GM21619 (cell line): ENCODE results near the gene SCAF1.
A peak's percentile ranks its signal among the peaks of the same experiment; 100 is the strongest.
"Not testable (repeated sequence)": the region's sequence is repeated elsewhere in the genome, so short reads cannot be mapped to it uniquely, and the experiment has no call there.

Experiments used
- ATAC-seq: cut with Tn5 transposase; IDR thresholded peaks from one replicate; pipeline ENCODE4 v1.9.1; 2021; ENCODE audit not compliant: unreplicated experiment

Gene SCAF1

GRCh38 chr19:49615861-49616260 is 26.1 kb upstream of the SCAF1 start:
- ATAC-seq = no peak

- no peak for ATAC-seq
Measured at GRCh38 chr19:49616532-49616931, 25.5 kb upstream of the SCAF1 start.

GRCh38 chr19:49616945-49617344 is 25.1 kb upstream of the SCAF1 start:
- no peak for ATAC-seq

- ATAC-seq = not testable (repeated sequence)
Measured at GRCh38 chr19:49617860-49618259, 24.1 kb upstream of the SCAF1 start.

- no peak for ATAC-seq
Measured at GRCh38 chr19:49624967-49625910, 16.8 kb upstream of the SCAF1 start.

DNA sequence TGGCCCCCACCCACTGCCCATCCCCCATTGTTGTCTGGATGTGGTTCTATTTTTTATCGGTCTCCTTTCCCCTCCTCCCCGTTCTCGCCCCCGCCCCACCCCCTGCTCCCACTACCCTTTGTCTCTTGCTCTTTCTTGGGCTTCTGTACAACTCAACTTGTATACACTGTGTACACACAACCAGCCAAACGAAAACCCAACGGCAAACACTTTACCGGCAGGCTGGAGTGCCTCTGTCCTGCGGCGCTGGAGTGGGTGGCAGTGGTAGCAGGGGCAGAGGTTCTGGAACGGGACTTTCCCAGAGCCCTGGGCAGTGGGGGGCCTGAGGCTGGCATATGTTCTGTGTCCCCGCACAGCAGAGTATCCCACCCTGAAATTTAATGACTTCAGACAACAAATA is 15.8 kb upstream of the SCAF1 start:
- no peak for ATAC-seq

GRCh38 chr19:49629659-49630058 is 12.3 kb upstream of the SCAF1 start:
- ATAC-seq = no peak

GRCh38 chr19:49631014-49631588 is 10.9 kb upstream of the SCAF1 start:
- no peak for ATAC-seq

- no peak for ATAC-seq
Measured at GRCh38 chr19:49631610-49632192, 10.3 kb upstream of the SCAF1 start.

GRCh38 chr19:49632576-49632975 is 9.4 kb upstream of the SCAF1 start:
- no peak for ATAC-seq

DNA sequence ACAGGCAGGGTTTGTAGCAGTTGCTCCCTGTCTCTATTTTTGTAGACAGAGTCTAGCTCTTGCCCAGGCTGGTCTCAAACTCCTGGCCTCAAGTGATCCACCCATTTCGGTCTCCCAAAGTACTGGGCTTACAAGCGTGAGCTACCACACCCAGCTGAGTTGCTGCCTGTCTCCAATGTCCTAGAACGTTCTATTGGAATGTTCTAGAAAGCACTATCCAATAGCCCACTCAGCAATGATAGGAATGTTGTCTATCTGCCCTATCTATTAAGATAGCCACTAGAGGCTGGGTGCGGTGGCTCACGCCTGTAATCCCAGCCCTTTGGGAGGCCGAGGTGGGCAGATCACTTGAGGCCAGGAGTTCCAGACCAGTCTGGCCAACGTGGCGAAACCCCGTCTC is 8.7 kb upstream of the SCAF1 start:
- not testable (repeated sequence) for ATAC-seq

- no peak for ATAC-seq
Measured at GRCh38 chr19:49635530-49636232, 6.3 kb upstream of the SCAF1 start.

GRCh38 chr19:49636233-49636932 is 5.6 kb upstream of the SCAF1 start:
- no peak for ATAC-seq

- ATAC-seq = no peak
Measured at GRCh38 chr19:49637821-49638738, 3.9 kb upstream of the SCAF1 start.

DNA sequence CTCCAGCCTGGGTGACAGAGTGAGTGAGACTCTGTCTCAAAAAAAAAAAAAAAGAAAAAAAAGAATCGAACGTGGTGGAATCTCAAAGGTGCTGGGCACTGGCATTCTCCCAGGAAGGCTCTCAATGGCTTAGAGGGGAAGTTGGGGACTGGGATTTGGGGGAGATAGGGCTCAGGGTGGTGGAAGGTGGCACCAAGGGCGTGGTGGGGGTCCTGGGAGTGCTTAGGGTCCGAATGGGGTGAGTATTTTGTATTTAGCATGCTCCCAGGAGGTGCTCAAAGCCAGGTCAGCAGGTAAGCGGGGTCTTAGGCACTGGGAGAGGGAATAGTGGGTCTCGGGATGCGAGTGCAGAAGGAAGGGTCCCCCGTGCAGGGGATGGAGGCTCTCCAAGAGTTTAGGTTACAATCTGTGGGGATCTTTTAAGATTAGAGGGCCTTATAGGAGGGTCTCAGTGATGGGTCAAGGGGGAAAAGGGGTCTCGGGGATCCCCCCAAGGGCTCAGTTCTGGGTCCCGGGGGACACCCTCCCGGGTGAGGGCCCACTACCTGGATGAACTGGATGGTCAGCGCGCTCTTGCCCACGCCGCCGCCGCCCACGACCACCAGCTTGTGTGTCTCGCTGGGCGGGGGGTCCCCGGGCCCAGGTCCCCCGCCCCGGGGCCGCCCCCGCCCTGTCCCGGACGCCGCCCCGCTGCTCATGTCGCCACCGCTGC is 2.5 kb upstream of the SCAF1 start:
- no peak for ATAC-seq

DNA sequence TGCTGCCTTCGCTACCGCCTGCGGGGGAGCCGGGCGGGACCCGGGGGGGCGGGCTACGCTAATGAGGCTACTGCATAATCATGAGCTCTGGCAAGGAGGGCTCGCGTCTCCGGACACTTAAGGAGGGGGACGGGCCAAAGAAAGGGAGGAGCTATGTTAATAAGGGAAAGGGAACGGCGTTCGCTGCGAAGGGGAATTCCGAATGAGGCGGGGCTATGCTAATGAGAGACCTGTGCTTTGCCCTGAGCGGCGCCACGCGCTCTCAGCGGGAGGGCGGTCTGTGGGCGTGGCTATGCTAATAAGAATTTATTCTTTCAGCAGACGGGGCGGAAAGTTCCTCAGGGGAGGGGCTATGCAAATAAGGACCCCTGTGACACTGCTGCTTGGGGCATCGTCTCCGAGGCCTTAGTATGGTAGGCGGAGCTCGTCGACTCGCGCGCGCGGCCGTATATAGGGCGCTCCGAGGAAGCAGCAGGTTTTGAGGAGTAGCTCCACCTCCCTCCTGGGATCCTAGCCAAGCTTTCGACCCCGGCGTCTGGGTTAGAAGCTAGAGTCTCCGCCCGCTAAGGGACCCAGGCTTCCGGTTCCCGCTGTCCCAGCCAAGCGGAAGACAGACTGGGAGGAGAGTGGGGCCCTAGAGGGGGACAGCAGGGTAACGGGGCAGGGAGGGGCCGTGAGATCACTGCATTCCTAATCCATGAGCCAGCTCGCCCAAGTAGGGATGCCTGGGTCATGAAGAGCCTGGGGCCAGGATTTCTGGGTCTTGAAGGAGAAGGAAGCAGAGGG is 1.7 kb upstream of the SCAF1 start, which contains the start of gene RRAS:
RRAS (minus strand) TSS at position 31 of the 786 bp plus-strand sequence. CDS start 45 bp downstream, outside the sequence.
- ATAC-seq = peak; percentile 51

DNA sequence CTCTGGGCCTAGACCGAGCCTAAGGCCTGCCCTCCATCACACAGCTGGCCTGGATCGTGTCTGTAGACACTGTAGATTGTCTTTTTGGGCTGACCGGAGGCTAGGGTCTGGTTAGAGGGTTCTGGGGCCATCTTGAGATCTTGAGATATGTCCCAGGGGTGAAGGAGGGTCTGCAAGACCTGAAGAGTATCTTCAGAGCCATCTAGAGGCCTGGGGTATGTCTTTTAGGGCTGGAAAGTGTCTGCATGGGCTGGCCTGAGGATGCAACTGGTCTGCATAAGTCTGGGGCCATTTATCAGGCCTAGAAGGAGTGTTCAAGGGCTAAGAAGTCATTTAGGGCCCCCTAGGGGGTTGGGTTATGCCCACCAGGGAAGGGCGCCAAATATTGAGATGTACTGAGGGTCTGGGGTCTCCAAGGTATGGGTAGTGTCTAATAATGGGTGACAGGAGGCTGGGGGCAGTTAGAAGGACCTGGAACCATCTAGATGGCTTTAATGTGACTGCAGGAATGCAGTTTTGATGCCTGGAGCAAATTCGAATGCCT is 555 bp downstream of the SCAF1 start:
- no peak for ATAC-seq

DNA sequence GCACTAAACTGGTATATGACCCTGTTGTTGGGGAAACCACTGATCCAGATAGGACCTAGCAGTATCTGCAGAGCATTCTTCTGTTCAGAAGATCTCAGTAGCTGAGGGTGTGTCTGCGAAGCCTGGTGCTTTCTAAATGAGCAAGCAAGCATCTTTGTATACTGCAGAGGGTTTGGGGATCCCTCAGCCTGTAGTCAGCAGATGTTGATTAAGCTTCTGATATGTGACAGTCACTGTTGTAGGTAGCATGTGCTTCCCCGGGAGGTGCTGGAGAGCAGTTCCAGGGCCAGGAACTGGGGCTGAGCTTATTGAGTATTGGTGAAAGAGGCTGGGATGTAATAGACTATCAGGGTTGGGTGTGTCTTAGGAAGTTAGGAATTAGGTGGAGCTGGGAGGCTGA is 1.5 kb downstream of the SCAF1 start:
- no peak for ATAC-seq
